Fibroblast of lung (primary cell): Measurements from ENCODE around the gene COMMD7. TPM values are rescaled to one million over a fixed set of nuclear protein-coding genes. Genes with fewer than 3 reads are reported as not detected.

ENCODE experiments used
- DNase-seq, 2 donors: peaks; one replicate each; pipeline versions ENCODE4 v3.0.0 to v3.0.0-alpha.2; 2010; ENCODE audit warnings: low read depth in 2 of 2
- H2AFZ ChIP-seq: 2 replicates; pipeline ENCODE4 v1.5.1; 2012; ENCODE audit warnings: low read length, control low read depth, inconsistent platforms
- H3K27ac ChIP-seq: 2 replicates; pipeline ENCODE4 v1.5.1; 2011; ENCODE audit warnings: low read length, control low read depth; ENCODE audit not compliant: insufficient read depth
- H3K27me3 ChIP-seq: 2 replicates; pipeline ENCODE4 v1.5.1; 2011; ENCODE audit warnings: mild to moderate bottlenecking, low read length; ENCODE audit not compliant: control insufficient read depth, insufficient read depth
- H3K36me3 ChIP-seq: 2 replicates; pipeline ENCODE4 v1.5.1; 2011; ENCODE audit warnings: low read length; ENCODE audit not compliant: control insufficient read depth, insufficient read depth
- H3K4me1 ChIP-seq: 2 replicates; pipeline ENCODE4 v1.5.1; 2011; ENCODE audit warnings: low read length; ENCODE audit not compliant: control insufficient read depth, insufficient read depth; ENCODE audit errors: extremely low read depth
- H3K4me2 ChIP-seq: 2 replicates; pipeline ENCODE4 v1.5.1; 2011; ENCODE audit warnings: low read length, control low read depth; ENCODE audit not compliant: insufficient read depth; ENCODE audit errors: extremely low read depth
- H3K4me3 ChIP-seq, 4 experiments: fragments of 200-600 bp in 1 of 4; sonication (generic) in 1 of 4; replicated peaks in 1 of 4; 2 replicates each; pipeline ENCODE4 v1.5.1; 2011 to 2016; ENCODE audit warnings: low read length in 4 of 4, low read depth in 3 of 4, mild to moderate bottlenecking in 3 of 4, control low read depth in 2 of 4, inconsistent platforms in 1 of 4, mixed read lengths in 1 of 4; ENCODE audit not compliant: insufficient read depth in 1 of 4; ENCODE audit errors: control extremely low read depth in 1 of 4
- H3K79me2 ChIP-seq: 2 replicates; pipeline ENCODE4 v1.5.1; 2012; ENCODE audit warnings: mild to moderate bottlenecking, low read length, inconsistent platforms; ENCODE audit not compliant: control insufficient read depth, insufficient read depth
- H3K9ac ChIP-seq: 2 replicates; pipeline ENCODE4 v1.5.1; 2011; ENCODE audit warnings: mild to moderate bottlenecking, low read length, control low read depth; ENCODE audit not compliant: insufficient read depth
- H3K9me3 ChIP-seq: 2 replicates; pipeline ENCODE4 v1.5.1; 2012; ENCODE audit warnings: low read depth, low read length; ENCODE audit not compliant: control insufficient read depth, insufficient read depth
- H4K20me1 ChIP-seq: 2 replicates; pipeline ENCODE4 v1.5.1; 2011; ENCODE audit warnings: low read length; ENCODE audit not compliant: control insufficient read depth, insufficient read depth; ENCODE audit errors: extremely low read depth
- CTCF ChIP-seq, 2 donors: IDR thresholded peaks in 1 of 2; conservative IDR thresholded peaks in 1 of 2; 1 replicate in 1 of 2; 2 replicates in 1 of 2; pipeline ENCODE4 v1.5.1; 2011 to 2012; ENCODE audit warnings: low read length in 2 of 2, control low read depth in 1 of 2, inconsistent platforms in 1 of 2, low read depth in 1 of 2, mild to moderate bottlenecking in 1 of 2
- EZH2 ChIP-seq: IDR thresholded peaks from 2 replicates; pipeline ENCODE4 v1.5.1; 2012; ENCODE audit warnings: low read length, control low read depth, mild to moderate bottlenecking; ENCODE audit errors: missing control alignments
- polyA plus RNA-seq, 2 donors: library from polyadenylated mRNA; depleted of rRNA in 1 of 2; stranded (reverse) in 1 of 2; unstranded in 1 of 2; fragments of >200 nt; gene quantifications; 2 replicates each; pipeline ENCODE4 v1.2.1, GENCODE V29; 2011 to 2012; ENCODE audit warnings: missing spikeins in 1 of 2
- total RNA-seq: library from RNA; depleted of rRNA; stranded (reverse); fragments of >200 nt; gene quantifications from 2 replicates; pipeline ENCODE4 v1.2.1, GENCODE V29; 2014

COMMD7 gene
- total and polyA plus RNA-seq, 2 donors (not counting 1 experiment from before 2014, with no cell fraction given), result 39.6 to 68.5 TPM

- H3K27me3 ChIP-seq, result no peaks in the 10 kb centered on the region
- no peaks in the 10 kb centered on the region for H4K20me1 ChIP-seq
- no peaks in the 10 kb centered on the region for H3K36me3 ChIP-seq
- H3K4me1 ChIP-seq, result no peaks in the 10 kb centered on the region
- H3K27ac ChIP-seq, result no peak overlapping the region
- H2AFZ ChIP-seq, result no peak overlapping the region
- H3K4me3 ChIP-seq, result no peak overlapping the region
- TF ChIP-seq CTCF (conservative IDR thresholded peaks at IDR 0.05 in 1 of 2, IDR thresholded peaks at IDR 0.05 in 1 of 2; ENCODE audit: low read depth in 1 of 2, low read length in 2 of 2) (no peak), EZH2 (no peak)
- no peak overlapping the region for H3K4me2 ChIP-seq
- no peak for DNase-seq
- no peak overlapping the region for H3K9ac ChIP-seq
- no peaks in the 10 kb centered on the region for H3K9me3 ChIP-seq
- H3K79me2 ChIP-seq, result no peaks in the 10 kb centered on the region
These were observed 70.0 kb downstream of the COMMD7 start for GRCh38 chr20:32672982-32673851.

- Histone ChIP-seq H3K36me3 (no peaks in the 10 kb centered on the region), H3K9ac (no peak overlapping the region), H3K4me1 (no peaks in the 10 kb centered on the region), H4K20me1 (no peaks in the 10 kb centered on the region), H3K27ac (no peak overlapping the region), H3K79me2 (no peaks in the 10 kb centered on the region), H3K4me2 (no peak overlapping the region), H2AFZ (no peak overlapping the region), H3K4me3 (no peak overlapping the region), H3K9me3 (no peaks in the 10 kb centered on the region), H3K27me3 (no peaks in the 10 kb centered on the region)
- DNase-seq, result no peak
- TF ChIP-seq EZH2 (no peak), CTCF (conservative IDR thresholded peaks at IDR 0.05 in 1 of 2, IDR thresholded peaks at IDR 0.05 in 1 of 2; ENCODE audit: low read depth in 1 of 2, low read length in 2 of 2) (no peak)
These were observed 70.8 kb downstream of the COMMD7 start for GRCh38 chr20:32672394-32672981.

GRCh38 chr20:32670773-32671455 lies 72.4 kb downstream of the COMMD7 start:
- no peaks in the 10 kb centered on the region for H3K9me3 ChIP-seq
- no peaks in the 10 kb centered on the region for H3K79me2 ChIP-seq
- no peaks in the 10 kb centered on the region for H4K20me1 ChIP-seq
- no peak overlapping the region for H3K4me3 ChIP-seq
- H3K4me2 ChIP-seq, result no peak overlapping the region
- no peak overlapping the region for H3K27ac ChIP-seq
- no peaks in the 10 kb centered on the region for H3K27me3 ChIP-seq
- no peak overlapping the region for H2AFZ ChIP-seq
- H3K9ac ChIP-seq, result no peak overlapping the region
- H3K4me1 ChIP-seq, result no peaks in the 10 kb centered on the region
- DNase-seq, result no peak
- TF ChIP-seq EZH2 (no peak), CTCF (conservative IDR thresholded peaks at IDR 0.05 in 1 of 2, IDR thresholded peaks at IDR 0.05 in 1 of 2; ENCODE audit: low read depth in 1 of 2, low read length in 2 of 2) (no peak)
- H3K36me3 ChIP-seq, result no peaks in the 10 kb centered on the region
